MCF 10A (cell line): Measurements from ENCODE around the gene RNF223. TPM values are rescaled to one million over a fixed set of nuclear protein-coding genes. Genes with fewer than 3 reads are reported as not detected.

Source experiments
- BruUV-seq: library from RNA; stranded (reverse); fragments of 400-500 nt; replicated peaks from 2 replicates; lab custom pipeline; 2021; lab: Mats Ljungman, UMichigan
- CTCF ChIA-PET: fragments of 300-600 bp; sonication (Branson Sonifier 250); formaldehyde crosslinking; extraction: SDS; loops from one replicate; lab custom pipeline; 2021; ENCODE audit warnings: antibody characterized with exemption, inconsistent platforms; lab: Yijun Ruan, JAX
- POLR2A ChIA-PET: fragments of 300-600, 350-650 bp; sonication (Branson Sonifier 250); formaldehyde crosslinking; extraction: SDS; loops from one replicate; lab custom pipeline; 2020; ENCODE audit warnings: antibody characterized with exemption, inconsistent platforms; lab: Yijun Ruan, JAX
- DNase-seq: peaks from one replicate; pipeline ENCODE4 v3.0.0-alpha.2; 2018; ENCODE audit not compliant: unreplicated experiment
- H3K27ac Mint-ChIP-seq: one replicate; pipeline ENCODE4 v1.8.0; 2022; ENCODE audit warnings: mild to moderate bottlenecking, low read depth, mixed read lengths; ENCODE audit not compliant: unreplicated experiment
- H3K27me3 Mint-ChIP-seq: one replicate; pipeline ENCODE4 v1.8.0; 2022; ENCODE audit warnings: mixed read lengths; ENCODE audit not compliant: insufficient read depth, unreplicated experiment
- H3K36me3 Mint-ChIP-seq: one replicate; pipeline ENCODE4 v1.8.0; 2022; ENCODE audit warnings: mild to moderate bottlenecking, moderate library complexity, mixed read lengths; ENCODE audit not compliant: insufficient read depth, unreplicated experiment
- H3K4me1 Mint-ChIP-seq: one replicate; pipeline ENCODE4 v1.8.0; 2022; ENCODE audit warnings: mixed read lengths; ENCODE audit not compliant: insufficient read depth, unreplicated experiment
- H3K4me3 Mint-ChIP-seq: one replicate; pipeline ENCODE4 v1.8.0; 2022; ENCODE audit warnings: mild to moderate bottlenecking, moderate library complexity, mixed read lengths; ENCODE audit not compliant: unreplicated experiment
- H3K9me3 Mint-ChIP-seq: one replicate; pipeline ENCODE4 v1.8.0; 2022; ENCODE audit warnings: mixed read lengths; ENCODE audit not compliant: unreplicated experiment
- CTCF ChIP-seq: fragments of 200-600 bp; IDR thresholded peaks from one replicate; pipeline ENCODE4 v1.8.0; 2022; ENCODE audit warnings: antibody characterized with exemption, mild to moderate bottlenecking; ENCODE audit not compliant: unreplicated experiment
- intact Hi-C: fragments of 100-400 bp; cut with micrococcal nuclease; formaldehyde crosslinking; loops from 2 replicates; pipeline ENCODE4 v1.14.1; 2022
- total RNA-seq: library from RNA; stranded (reverse); gene quantifications from 2 replicates; pipeline ENCODE4 v1.2.3, GENCODE V29; 2022

Gene RNF223
- total RNA-seq, 1 experiment from 2014 or later, result 0.30 TPM

GRCh38 chr1:1049318-1050165, 24.6 kb downstream of the RNF223 start:
- no TSS peak for BruUV-seq
- POLR2A ChIA-PET, result no interaction called here

GRCh38 chr1:1048765-1049164, 25.3 kb downstream of the RNF223 start:
- ChIA-PET CTCF (interaction anchor here (1.0 to 1.4 kb wide), 2 partner anchors 47 to 264 kb away, joined by 3 to 4 read pairs; no protein-coding TSS in a partner anchor), POLR2A (no interaction called here)
- no peak for TF ChIP-seq CTCF
- intact Hi-C loops, result no loop called here
- no peaks in the 10 kb centered on the region for H3K4me1 Mint-ChIP-seq
- H3K4me3 Mint-ChIP-seq, result no peak overlapping the region
- peaks cover 40% of the 10 kb centered on the region for H3K36me3 Mint-ChIP-seq
- H3K27me3 Mint-ChIP-seq, result no peaks in the 10 kb centered on the region
- no peak for DNase-seq
- H3K9me3 Mint-ChIP-seq, result no peaks in the 10 kb centered on the region
- no peak overlapping the region for H3K27ac Mint-ChIP-seq
- BruUV-seq, result no TSS peak

More at GRCh38 chr1:1049318-1050165, 24.6 kb downstream of the RNF223 start:
- Mint-ChIP-seq H3K36me3 (peaks cover 40% of the 10 kb centered on the region), H3K27me3 (no peaks in the 10 kb centered on the region), H3K4me1 (no peaks in the 10 kb centered on the region), H3K4me3 (no peak overlapping the region), H3K27ac (no peak overlapping the region), H3K9me3 (no peaks in the 10 kb centered on the region)
- no peak for DNase-seq
- intact Hi-C loops, result no loop called here
- TF ChIP-seq CTCF, result no peak
- CTCF ChIA-PET, result interaction anchor here (1.0 kb wide), 1 partner anchor 264 kb away, joined by 4 read pairs; no protein-coding TSS in a partner anchor

- Mint-ChIP-seq H3K4me3 (no peak overlapping the region), H3K4me1 (no peaks in the 10 kb centered on the region), H3K9me3 (no peaks in the 10 kb centered on the region), H3K27ac (no peak overlapping the region), H3K36me3 (peaks cover 44% of the 10 kb centered on the region), H3K27me3 (no peaks in the 10 kb centered on the region)
- no TSS peak for BruUV-seq
- no peak for DNase-seq
- ChIA-PET CTCF (interaction anchor here (0.5 to 1.4 kb wide), 2 partner anchors 18 to 46 kb away, joined by 3 read pairs; no protein-coding TSS in a partner anchor), POLR2A (no interaction called here)
- TF ChIP-seq CTCF, result no peak
- intact Hi-C loops, result no loop called here
These were observed 26.1 kb downstream of the RNF223 start for GRCh38 chr1:1047963-1048362.

GRCh38 chr1:1047407-1047806, 26.7 kb downstream of the RNF223 start:
- Mint-ChIP-seq H3K27ac (no peak overlapping the region), H3K4me3 (no peak overlapping the region), H3K9me3 (no peaks in the 10 kb centered on the region), H3K36me3 (peaks cover 47% of the 10 kb centered on the region), H3K27me3 (no peaks in the 10 kb centered on the region), H3K4me1 (no peaks in the 10 kb centered on the region)
- intact Hi-C loops, result no loop called here
- POLR2A ChIA-PET, result no interaction called here
- CTCF ChIA-PET, result interaction anchor here (0.5 to 1.4 kb wide), 3 partner anchors 18 to 45 kb away, joined by 3 read pairs; no protein-coding TSS in a partner anchor
- DNase-seq, result no peak
- no peak for TF ChIP-seq CTCF
- no TSS peak for BruUV-seq
